Measurements from ENCODE around the gene GALNT15.

GRCh38 chr3:16231983-16232382 lies 57.5 kb downstream of the GALNT15 start:
- TF ChIP-seq CTCF (conservative IDR thresholded peaks at IDR 0.05) (no peak), ZFX (IDR thresholded peaks at IDR 0.05) (no peak)
